HEK293T (cell line): ENCODE results near the gene HES4.

Experiments
- FOXM1 ChIP-seq: fragments of 450-650 bp; IDR thresholded peaks from 2 replicates; pipeline ENCODE4 v1.6.1; 2017; ENCODE audit warnings: mild to moderate bottlenecking, borderline replicate concordance
- ZNF384 ChIP-seq: fragments of 450-650 bp; IDR thresholded peaks from 2 replicates; pipeline ENCODE4 v1.6.1; 2016

DNA sequence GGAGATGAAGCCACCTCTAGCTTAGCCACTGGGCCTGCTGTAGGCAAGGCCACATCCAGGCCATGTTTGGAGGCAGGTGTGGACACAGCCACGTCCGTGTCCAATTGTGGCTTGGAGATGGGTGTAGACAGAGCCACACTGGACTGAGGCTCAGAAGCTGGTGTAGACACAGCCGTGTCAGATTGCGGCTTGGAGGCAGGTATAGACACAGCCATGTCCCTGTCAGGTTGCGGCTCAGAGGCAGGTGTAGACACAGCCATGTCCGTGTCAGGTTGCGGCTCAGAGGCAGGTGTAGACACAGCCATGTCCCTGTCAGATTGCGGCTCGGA is 20.2 kb downstream of the HES4 start:
- TF ChIP-seq FOXM1 = no peak
- TF ChIP-seq ZNF384 = no peak
